NCI-H2029 treated with DMSO at 0.1 percent for 48 hours (cell line): ENCODE results near the gene STARD7.
"Not testable (repeated sequence)": the region's sequence is repeated elsewhere in the genome, so short reads cannot be mapped to it uniquely, and the experiment has no call there.

Experiments
- DNase-seq: peaks from one replicate; lab custom pipeline; 2025; lab: John Stamatoyannopoulos, UW

STARD7 gene

DNA sequence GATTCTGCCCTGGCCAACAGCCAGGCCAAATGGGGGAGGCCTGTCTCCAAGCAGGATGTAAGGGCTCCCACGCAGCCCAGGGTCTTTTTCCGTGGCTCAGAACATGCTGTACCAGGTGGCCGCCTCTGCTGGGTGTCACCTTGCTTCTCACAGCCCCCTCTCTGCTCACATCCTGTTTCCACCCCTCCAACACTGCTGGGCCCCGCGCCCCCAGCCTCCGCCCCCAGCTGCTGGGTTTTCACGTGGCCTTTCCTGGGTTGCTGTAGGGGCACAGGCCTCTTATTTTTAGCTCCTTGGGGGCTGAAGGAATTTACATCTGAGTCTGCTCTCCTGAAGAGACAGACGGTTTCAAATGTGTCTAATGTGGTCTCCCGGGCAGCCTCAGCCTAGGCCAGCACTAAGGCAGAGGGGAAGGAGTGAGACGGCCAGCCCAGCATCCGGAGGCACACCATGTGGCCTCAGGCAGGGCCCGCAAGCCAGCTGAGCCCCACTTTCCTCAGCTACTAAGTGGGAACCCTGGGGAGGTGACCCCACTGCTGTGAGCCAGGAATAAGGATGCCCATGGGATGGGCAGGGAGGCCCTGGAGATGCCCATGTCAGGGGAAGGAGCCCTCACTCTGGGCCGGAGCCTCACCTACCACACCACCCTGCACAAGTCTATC, 44.7 kb downstream of the STARD7 start:
- no peak for DNase-seq

DNA sequence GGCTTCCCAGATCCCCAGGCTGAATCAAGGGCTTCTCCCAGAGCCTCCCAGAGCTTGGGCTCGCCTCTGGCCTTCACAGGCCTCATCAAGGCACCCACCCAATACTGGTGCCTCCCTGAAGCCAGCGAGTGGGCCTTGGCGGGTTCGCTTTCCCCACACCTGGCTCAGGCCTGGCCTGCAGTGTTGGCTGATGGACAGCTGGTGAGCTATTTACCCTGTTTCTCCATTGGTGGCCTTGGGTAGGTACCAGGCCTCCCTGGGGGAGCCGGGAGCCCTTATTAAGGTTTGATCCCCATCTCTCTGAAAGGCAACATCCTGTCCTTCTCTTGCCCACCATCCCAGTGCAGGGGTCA, 45.2 kb downstream of the STARD7 start:
- DNase-seq = no peak

DNA sequence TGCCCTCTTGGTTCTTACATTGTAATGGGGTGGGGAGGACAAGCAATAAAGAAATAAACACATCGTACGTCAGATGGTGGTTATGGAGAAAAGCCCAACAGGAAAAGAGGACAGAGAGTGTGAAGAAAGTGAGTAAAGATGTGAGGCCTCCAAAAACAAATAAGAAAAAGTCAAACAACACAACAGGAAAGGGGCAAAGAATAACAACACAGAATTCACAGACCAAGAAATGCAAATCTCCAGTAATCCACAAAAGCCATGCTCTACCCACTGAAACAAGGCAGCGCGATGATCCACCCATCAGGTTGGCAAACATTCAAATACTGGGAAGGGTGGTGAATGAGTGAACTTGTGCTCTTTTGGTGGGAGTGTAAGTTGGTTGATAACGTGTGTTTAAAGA, 46.7 kb downstream of the STARD7 start:
- no peak for DNase-seq

DNA sequence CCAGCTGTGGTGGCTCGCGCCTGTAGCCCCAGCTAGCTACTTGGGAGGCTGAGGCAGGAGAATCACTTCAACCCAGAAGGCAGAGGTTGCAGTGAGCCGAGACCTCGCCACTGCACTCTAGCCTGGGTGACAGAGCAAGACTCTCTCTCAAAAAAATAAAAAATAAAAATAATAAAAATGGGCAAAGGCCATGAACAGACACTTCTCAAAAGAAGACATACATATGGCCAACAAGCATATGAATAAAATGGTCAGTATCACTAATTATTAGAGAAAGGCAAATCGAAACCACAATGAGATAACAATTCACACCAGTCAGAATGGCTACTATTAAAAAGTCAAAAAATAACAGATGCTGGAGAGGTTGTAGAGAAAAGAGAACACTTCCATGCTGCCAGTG, 48.3 kb downstream of the STARD7 start:
- not testable (repeated sequence) for DNase-seq

DNA sequence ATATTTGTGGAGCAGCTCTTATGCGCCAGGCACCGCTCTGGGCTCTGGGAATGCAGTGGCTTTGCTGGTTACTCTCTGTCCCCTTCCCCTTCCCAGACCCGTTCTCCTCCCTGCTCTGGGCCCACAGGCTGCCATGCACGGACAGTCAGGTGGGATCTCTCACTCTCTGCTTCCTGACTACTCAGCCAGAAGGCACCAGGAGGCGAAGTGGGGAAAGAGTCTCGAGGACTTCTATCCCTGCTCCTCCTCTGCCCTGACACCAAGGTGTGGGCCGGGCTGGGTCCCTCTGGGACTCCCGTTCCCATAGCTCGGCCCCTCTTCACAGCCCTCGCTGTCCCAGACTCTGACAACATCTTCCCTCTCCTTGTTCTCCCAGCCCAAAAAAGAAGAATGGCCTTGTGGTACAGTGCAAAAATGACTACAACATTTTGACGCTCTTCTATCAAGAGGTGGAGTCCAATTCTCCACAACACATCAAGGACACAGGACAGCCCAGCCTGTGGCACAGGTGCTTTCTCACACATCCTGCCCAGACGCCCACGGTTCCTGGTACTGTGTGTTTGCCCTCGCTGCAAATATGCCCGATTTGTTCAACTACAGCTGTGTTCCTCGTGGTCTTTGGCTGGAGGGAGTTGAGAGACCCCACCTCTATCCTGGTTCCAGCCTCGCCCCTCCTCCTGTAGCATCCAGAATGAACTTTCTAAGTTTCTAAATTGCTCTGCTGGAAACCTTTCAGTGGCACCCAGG, 49.4 kb downstream of the STARD7 start:
- no peak for DNase-seq

DNA sequence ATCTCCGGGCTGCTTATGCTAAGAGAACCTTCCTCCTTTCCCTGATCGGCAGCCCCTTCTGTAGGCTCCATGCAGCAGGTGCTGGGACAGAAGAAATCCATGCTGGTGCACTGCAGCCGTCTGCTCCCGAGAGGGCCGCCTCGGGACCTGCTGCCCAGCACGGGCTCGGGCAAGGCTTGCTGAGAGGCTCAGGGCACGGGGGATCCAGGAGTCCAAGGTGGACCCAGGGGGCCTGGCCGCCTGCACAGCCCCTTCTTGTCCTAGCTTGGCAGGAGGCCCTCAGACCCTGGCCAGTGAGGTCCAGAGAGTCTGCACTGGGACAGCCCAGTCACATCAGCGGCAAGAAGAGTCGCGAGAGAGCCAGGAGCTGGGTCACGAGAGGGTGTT, 50.1 kb downstream of the STARD7 start:
- no peak for DNase-seq

DNA sequence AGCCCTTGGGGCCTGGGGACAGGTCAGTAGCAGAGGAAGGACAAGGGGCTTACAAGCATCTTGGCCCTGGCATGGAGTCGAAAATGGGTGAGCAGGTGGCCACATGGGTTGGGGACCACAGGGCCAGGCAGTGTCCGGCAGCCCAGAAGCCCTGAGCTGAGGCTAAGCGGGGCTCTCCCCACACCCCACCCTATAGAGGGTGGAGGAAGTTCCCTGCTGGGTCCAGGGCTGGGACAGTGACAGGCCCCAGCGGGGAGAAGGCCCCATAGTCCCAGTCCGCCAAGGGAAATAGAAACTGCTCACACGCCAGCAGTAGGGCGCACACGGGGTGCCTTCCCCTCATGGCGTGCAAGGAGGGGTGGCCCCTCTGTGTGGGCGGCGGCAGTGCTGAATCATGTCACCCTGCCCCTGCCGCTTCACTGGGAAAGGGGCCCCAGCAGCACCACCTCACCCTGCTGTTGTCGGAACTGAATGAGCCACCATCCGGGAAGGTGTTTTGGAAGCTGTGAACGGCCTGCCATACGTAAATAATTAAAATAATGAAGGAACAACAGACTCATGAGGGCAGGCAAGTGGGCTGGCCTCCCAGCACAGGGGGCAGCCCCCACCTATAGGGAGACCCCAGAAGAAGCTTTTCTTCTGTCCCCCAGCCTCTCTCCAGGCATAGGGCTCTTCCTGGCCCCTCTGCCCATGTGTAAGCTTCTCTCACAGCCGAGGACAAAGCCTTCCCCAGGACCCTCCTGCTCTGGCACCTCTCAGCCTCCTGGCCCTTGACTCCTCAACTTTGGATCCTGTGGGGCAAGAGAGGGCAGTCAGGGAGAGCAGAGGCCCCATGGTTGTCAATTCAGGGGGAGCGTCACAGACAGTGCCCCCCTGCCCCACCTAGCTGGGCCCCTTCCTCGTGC, 50.7 kb downstream of the STARD7 start:
- no peak for DNase-seq

DNA sequence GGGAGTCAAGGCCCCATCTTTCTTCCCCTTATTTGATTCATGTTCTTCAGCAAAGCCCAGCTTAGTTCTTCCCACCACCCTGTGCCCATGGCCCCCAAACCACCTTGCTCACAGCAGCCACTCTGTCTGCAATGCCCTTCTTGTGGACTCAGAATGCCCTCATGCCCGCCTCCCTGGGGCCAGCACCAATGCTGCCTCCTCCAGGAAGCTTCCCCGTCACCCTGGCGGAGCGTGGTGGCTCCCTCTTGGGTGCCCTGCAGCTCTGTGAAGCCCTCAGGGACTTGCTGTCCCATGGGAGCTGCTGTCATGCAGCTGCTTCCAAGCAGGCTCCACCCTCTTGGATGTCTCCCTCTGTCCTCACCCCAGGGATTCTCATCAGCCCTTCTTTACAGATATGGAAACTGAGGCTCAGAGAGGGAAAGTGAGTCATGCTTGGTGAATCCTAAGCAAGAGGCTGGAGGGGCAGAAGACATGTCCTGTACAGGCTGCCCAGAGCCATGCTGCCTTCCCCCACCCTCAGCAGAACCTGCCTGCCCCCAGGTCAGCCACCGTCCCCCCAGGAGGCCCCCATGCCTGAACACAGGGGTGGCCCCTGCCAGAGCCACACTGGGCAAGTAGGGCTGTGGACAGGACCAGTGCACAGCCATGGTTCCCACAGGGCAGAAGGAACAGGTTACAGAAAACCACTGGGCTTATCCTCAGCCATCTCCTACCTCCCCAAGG, 51.5 kb downstream of the STARD7 start:
- no peak for DNase-seq

DNA sequence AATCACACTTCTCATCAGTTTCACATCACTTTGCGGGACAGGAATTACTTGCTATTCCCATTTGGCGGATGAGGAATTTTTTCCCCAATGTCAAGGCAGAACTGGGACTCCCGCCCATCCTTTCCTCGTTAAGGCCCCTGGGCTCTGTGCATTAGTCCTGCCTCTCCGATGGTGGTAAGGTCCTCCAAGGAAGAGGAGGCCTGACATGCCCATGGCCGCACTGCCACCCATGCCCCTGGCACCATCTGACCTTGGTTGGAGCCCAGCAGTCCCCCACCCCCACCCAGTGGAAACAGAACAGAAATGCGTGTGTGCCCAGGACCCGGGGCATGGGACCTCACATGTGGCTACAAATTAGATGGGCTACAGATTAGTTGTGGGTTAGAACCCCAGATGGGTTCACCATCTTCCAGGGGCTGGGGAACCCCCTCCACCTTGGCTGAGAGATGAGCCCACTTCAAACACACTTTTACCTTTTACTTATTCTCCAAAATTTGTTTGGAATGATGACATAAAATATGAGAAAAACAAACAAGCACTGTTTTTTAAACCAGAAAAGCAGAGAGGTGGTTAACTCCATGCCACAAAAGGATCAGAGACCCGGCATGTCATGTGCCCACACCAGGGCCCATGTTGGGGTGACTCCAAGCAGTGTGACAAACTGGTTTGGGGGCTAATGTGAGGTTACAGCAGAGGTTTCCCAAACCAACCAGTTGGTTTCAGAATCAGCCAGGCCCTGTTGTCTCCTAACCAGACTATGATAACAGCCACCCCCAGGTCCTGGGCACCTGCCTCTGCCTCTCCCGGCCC, 52.4 kb downstream of the STARD7 start:
- DNase-seq = no peak

DNA sequence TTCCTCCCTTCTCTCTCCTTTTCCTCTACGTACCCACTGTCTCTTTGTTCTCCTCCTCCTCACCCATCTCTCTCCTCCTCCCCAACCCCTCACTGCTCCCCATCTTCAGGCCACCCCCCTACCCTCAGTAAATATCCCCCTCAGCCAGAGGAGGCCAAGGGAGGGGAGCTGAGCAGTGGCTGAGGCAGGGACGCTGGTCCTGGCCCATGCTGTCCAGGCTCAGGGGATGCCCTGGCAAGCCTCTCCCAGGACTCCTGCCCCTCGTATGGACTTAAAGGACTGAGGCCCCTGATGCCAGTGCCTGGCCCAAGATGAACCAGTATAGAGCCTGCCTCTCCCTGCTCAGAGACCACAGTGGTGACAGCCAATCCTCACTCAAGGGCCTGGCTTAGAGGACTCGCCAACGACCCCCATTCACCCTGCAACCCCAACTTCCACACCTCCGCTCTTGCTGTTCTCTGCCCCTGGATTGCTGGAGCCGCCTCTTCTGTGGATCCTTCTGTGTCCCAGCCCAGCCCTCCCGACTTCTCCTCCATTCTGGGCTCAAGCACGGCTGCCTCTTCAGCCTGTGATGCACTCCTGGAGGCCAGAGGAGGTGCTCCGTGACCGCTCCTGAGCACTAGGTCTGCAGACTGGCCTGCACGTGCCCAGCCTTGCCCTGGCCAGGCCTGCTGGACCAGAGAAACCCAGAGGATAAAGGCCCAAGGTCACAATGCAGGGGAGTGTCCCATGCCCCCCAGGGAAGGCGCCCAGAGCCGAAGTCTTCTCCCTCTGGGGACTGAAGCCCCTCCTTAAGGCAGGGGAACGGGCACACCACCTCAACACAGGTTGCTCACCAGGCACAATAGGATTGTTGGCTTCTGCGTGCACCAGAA, 53.9 kb downstream of the STARD7 start:
- DNase-seq = no peak

DNA sequence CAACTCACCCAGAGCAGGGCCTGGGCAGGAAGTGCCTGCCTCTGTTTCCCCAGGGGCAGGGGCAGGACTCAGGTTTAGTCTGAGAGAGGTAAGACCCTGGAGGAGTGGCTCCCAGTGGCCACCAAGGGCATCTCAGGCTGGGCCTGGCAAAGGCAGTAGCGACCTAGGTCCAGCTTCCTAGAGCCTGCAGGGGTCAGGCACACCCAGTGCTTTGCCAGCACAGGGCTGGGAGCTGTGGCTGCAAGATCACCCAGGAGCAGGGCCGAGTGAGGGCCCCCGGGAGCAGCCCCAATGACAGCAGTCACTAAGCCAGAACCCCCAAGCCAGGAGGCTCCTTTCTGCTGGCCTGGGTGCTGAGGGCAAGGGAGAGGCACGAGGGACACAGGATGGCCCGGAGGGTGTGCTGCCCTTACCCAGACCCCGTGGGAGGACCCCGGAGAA, 54.6 kb downstream of the STARD7 start:
- DNase-seq = no peak

DNA sequence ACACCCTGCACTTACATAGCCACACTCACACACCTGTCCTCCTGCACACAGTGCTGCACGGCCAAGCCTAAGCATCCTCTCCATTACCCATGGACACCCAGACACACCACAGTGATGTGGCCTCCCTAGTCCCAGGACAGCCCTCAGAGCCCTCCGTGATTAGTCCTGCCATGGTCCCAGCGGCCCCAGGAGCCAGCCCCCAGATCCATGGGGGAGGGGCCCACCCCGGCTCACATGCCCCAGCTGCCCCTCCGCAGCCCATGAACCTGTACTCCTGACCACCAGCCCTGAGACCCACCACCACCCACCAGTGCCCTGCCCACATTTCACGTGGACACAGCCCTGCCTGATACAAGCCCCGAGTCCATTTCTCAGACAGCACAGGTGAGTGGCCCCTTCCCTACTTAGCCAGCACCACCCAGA, 55.3 kb downstream of the STARD7 start:
- no peak for DNase-seq

DNA sequence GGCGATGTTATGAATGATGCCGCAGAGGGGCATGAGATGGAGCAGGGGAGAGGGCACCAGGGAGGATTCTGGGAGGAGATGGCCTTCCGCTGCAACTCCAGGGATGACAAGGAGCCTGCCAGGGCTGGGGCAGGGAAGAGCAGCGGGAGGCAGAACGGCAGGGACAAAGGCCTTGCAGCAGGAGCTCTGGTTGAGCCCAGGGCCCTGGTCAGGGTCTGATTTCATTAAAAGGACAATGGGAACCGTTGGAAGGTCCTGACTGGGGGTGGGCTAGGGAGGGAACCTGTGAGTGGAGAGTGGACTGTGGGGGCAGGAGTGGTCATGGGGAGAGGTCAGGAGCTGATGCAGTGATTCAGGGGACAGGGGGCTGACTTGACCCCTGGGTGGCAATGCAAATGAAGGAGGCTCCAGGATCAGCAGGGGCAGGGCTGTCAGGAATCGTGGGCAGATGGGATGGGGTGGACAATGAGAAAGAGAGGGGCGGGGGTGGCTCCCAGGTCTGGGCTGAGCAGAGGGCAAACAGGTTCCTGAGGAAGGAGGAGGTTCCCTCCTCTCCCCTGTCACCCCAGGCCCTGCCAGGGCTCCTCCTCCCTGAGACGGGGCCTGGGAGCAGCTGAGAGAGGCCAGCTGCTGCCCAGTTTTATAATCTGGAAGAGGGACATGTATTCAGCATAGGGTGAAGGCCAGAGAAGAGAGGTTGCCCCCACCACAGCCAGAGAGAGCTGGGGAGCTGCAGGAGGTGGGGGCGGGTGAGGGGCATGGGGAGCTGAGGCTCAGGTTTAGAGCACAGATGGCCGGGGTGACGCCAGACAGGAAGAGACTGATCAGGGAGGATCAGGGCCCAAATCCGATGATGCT, 56.1 kb downstream of the STARD7 start:
- DNase-seq = no peak

DNA sequence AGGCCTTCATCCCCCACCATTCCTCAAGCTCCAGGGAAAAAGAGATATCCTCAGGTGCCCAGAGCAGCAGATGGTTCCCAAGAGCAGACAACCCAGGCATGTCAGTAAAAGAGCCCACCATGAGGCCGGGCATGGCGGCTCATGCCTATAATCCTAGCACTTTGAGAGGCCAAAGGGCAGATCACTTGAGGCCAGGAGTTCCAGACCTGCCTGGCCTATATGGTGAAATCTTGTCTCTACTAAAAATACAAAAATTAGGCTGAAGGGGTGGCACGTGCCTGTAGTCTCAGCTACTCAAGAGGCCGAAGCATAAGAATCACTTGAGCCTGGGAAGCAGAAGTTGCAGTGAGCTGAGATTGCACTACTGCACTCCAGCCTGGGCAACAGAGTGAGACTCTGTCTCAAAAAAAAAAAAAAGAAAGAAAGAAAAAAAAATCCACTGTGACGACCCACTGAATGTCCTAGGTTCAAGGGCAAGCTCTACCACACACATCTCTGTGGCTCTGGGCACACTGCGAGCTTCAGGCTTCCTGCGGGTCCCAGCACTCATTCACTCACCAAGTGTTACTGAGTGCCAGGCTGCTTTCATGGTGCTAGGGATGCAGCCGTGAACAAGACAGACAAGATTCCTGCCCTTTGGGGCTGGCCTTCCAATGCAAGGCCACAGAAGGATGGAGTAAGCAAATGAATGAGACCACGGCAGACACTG, 56.9 kb downstream of the STARD7 start:
- DNase-seq = no peak

DNA sequence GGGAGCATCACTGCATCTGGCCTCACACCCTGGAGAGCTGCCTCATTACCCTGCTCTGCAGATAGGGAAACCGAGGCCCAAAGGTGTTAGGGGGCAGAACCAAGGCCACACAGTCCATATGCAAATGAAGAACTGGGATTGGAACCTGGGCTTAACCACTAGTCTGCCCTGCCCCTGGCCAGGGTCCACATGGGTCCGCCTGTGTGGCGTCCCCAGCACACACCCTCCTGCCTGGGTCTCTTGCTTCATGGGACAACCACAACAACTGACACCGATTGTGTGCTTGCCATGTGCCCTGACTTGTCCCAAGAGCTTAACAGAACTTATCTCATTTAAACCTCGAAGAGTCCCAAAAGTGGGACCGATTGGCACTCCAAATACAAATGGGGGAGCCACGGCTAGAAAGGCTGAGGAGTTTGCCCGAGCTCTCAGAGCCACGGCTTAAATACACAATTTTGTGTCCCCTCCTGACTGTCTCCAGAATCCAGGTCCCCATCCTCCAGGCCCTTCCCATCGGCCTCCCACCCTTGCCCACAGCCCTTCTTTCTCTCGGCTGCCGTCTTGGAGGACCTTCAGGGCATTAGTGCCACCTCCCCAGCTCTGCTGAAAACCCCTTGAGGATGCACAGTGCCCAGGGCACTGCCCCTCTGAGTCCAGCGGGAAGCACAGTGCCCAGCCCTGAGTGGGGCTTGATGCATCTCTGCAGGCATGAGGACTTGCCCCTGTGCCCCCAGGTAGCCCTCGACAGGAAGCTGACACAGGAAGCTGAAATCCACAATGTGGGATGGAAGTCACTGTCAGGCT, 57.6 kb downstream of the STARD7 start:
- DNase-seq = no peak

DNA sequence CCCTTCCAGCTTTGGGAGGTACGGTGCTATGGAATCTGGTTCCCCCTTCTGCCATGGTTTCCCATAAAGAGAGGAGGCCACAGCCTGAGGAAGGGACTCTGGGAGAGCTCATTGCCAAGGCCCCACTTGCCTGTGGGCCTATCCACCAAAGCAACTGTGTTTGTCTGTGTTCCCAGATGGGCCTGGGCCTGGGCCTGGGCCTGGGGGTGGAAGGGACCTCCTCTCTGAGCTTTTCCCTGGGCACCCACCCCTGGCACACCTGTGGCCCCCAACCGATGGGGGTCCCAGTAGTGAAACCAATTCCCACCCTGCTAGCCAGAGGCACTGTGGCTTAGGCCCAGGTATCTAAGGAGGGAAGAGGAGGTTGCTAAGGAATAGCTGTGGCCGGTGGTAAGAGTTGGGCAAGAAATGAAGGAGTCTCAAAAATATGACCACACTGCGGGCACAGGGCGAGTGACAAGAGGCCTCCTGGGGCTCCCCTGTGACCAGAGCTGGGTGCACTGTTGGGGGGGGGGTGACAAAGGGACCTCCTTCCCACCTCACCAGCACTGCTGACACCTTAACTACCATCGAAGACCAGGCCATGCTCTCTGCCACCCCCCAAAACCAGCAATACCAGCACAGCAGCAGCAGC, 58.5 kb downstream of the STARD7 start:
- no peak for DNase-seq
